Gastroesophageal sphincter (tissue), 3 donors: ENCODE data around the gene RASGRP3.

Experiments
- CTCF ChIP-seq, 4 experiments: fragments of 200-600 bp in 2 of 4; fragments of 450-650 bp in 2 of 4; sonication (generic) in 1 of 4; IDR thresholded peaks; one replicate each; pipeline ENCODE4 v1.5.1; 2017 to 2019; ENCODE audit warnings: antibody characterized with exemption in 4 of 4, mild to moderate bottlenecking in 2 of 4, moderate library complexity in 2 of 4
- EP300 ChIP-seq: sonication (generic); formaldehyde crosslinking; IDR thresholded peaks from one replicate; pipeline ENCODE4 v1.6.1; 2017; ENCODE audit warnings: antibody characterized with exemption, mild to moderate bottlenecking
- POLR2A ChIP-seq, 2 donors: fragments of 450-650 bp; IDR thresholded peaks; one replicate each; pipeline ENCODE4 v1.6.1; 2017; ENCODE audit warnings: antibody characterized with exemption in 2 of 2, mild to moderate bottlenecking in 2 of 2, moderate library complexity in 1 of 2
- POLR2AphosphoS5 ChIP-seq: sonication (generic); formaldehyde crosslinking; IDR thresholded peaks from one replicate; pipeline ENCODE4 v1.6.1; 2017; ENCODE audit warnings: antibody characterized with exemption

- TF ChIP-seq POLR2A (IDR thresholded peaks at IDR 0.05), result no peak
- TF ChIP-seq CTCF (IDR thresholded peaks at IDR 0.05), result no peak
- TF ChIP-seq EP300, result no peak
- no peak for TF ChIP-seq POLR2AphosphoS5
These were observed 130.8 kb downstream of the RASGRP3 start for GRCh38 chr2:33607251-33607721.
